Kidney capillary endothelial cell (primary cell): ENCODE data around the gene FAM110D.

ENCODE experiments used
- DNase-seq: peaks from one replicate; pipeline ENCODE4 v3.0.0-alpha.2; 2018; ENCODE audit warnings: low spot score

Gene FAM110D

GRCh38 chr1:26189331-26189730 lies 30.5 kb downstream of the FAM110D start:
- DNase-seq: no peak

- DNase-seq: no peak
Observed at GRCh38 chr1:26189751-26190275, 30.9 kb downstream of the FAM110D start.

- DNase-seq: no peak
Observed at GRCh38 chr1:26190373-26190987, 31.6 kb downstream of the FAM110D start, which contains the start of gene CATSPER4. TSS of gene CATSPER4 (plus strand) at chr1:26190602. CDS start at chr1:26190628, 26 bp downstream.

DNA sequence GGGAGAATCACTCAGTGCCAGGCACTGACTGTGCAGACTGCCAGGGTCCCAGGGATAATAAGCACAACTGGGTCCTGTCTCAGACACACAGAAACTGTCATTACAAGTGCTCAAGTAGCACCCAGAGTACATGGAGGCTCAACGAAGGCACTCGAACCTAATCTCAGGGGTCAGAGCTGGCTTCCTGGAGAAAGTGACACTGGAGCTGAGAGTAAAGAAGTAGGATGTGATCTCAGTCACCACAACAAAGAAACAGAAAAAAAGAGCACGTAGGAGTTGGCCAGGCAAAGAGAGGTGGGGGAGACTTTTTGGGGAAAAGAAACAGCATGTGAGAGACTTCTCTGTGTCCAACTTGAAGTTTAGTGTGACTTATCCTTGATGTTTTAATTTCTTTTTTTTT lies 32.9 kb downstream of the FAM110D start:
- DNase-seq: no peak

- no peak for DNase-seq
Observed at GRCh38 chr1:26195805-26196204, 36.9 kb downstream of the FAM110D start.

- DNase-seq: no peak
Observed at GRCh38 chr1:26197301-26197700, 38.4 kb downstream of the FAM110D start.

DNA sequence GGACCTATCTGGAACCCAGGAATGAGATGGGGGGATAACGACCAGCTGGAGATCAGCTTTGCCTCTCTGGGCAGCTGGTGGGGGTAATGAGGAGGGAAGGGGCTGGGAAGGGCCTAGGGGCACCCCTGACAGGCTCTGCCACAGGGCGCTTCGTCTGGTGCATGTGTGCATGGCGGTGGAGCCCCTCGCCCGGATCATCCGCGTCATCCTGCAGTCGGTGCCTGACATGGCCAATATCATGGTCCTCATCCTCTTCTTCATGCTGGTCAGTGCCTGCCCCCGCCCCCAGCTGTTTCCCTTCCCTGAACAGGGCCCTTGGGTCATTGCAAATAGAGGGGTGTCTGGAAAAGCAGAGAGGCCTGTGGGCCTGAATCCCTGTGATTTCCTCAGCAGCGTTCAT lies 38.9 kb downstream of the FAM110D start:
- DNase-seq: no peak

DNA sequence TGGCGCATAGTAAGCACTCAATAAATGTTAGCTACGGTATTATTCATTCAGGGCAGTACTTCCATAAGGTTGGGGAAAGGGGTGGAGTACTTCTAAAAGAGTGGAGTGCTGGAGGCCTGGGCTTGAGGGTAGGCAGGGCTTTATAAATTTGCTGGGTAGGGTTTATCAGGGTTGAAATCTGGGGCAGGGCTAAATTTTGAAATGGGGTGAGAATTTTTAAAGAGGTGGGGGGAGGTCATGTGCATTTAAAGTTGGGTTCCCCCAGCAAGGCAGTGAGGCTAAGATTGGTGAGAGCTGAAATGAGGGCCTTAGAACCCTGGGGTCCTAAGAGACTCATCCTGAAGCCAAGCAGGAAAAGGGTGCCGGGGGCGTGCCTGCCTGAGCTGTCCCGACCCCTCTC lies 41.5 kb downstream of the FAM110D start:
- DNase-seq: no peak

DNA sequence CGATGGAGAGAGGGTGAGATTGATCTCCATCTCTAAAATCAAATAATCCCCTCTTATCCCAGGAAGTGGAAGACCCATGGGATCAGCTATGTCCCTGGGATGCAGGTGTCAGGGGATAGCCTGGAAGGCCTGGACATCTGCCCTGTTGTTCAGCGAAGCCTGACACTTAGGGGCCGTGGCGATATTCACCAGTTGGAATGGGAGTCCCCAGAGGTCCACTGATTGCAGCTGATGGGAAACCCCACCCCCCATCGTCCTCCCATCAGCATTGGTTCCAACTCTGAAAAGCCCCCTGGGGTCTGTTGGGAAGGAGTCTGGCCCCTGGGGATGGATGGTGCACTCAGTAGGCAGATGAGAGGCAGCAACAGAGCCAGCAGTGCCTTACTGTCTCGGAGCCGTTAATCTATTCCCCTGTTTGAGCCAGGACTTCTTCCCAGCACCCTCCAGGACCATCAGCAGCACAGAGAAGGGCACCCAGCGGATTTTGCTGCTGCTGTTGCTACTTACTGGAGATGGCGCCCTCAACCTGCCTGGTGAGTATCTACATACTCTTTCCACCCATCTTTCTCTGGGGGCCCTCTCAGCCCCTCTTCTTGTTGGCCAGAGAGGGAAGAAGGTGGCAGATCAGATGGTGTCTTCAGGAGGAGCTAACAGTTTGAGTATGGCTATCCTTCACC lies 44.9 kb downstream of the FAM110D start:
- DNase-seq: no peak

GRCh38 chr1:26210147-26210870 lies 51.4 kb downstream of the FAM110D start:
- DNase-seq: no peak

- no peak for DNase-seq
Observed at GRCh38 chr1:26212726-26213125, 53.8 kb downstream of the FAM110D start.

- DNase-seq: no peak
Observed at GRCh38 chr1:26213335-26213905, 54.5 kb downstream of the FAM110D start.
